Heart left ventricle (tissue), 13 donors: ENCODE results near the gene RPTOR.

Experiments used
- CTCF ChIP-seq, 12 donors: fragments of 200-600 bp; sonication (generic) in 4 of 12; IDR thresholded peaks; one replicate each; pipeline versions ENCODE4 v1.5.0 to v1.8.0; 2018 to 2022; ENCODE audit warnings: antibody characterized with exemption in 12 of 12, mild to moderate bottlenecking in 5 of 12
- POLR2A ChIP-seq, 2 donors: fragments of 450-650 bp; IDR thresholded peaks; one replicate each; pipeline ENCODE4 v1.6.1; 2017; ENCODE audit warnings: antibody characterized with exemption in 2 of 2, mild to moderate bottlenecking in 2 of 2, moderate library complexity in 2 of 2
- donor health status: ischemic (EF 13 %, LVEDD 7.1; RV severe dilation, severe dysfunction).
- donor health status: DM: no; HTN: yes; CAD: no.
- donor health status: DM: no; HTN: no; CAD: no.
- donor health status: ischemic (EF 25% LVEDD 6.9; RV normal size, moderate dysfunction).
- donor health status: ischemic (EF 25% LVEDD 5.7; RV mildly dilated, moderate dysfunction).
- donor health status: ischemic (EF 35%, LVEDD 5.7; RV mildly dilated, moderate dysfunction).
- donor health status: nonischemic (EF 11% LVEDD 7.7; RV severe dilation, severe dysfunction).
- donor health status: DM: yes; HTN: yes; CAD: no.
- donor health status: PGD.
- donor health status: ischemic (EF 29% LVEDD 5.4; RV normal size, mild dysfunction).
- donor health status: nonischemic (EF 23%, LVEDD 6.1; RV moderate dilation, normal function).

GRCh38 chr17:80503031-80503430, 41.6 kb upstream of the RPTOR start:
- TF ChIP-seq POLR2A (IDR thresholded peaks at IDR 0.05) (no peak), CTCF (IDR thresholded peaks at IDR 0.05) (no peak)
